NCI-H187 (cell line): Measurements from ENCODE around the gene NCK2.
"Not testable (repeated sequence)": the region's sequence is repeated elsewhere in the genome, so short reads cannot be mapped to it uniquely, and the experiment has no call there.

Experiments
- DNase-seq, 2 experiments: peaks; one replicate each; lab custom pipeline; 2025; lab: John Stamatoyannopoulos, UW

NCK2 gene

GRCh38 chr2:105756435-105756834 lies 11.7 kb downstream of the NCK2 start:
- DNase-seq = no peak

DNA sequence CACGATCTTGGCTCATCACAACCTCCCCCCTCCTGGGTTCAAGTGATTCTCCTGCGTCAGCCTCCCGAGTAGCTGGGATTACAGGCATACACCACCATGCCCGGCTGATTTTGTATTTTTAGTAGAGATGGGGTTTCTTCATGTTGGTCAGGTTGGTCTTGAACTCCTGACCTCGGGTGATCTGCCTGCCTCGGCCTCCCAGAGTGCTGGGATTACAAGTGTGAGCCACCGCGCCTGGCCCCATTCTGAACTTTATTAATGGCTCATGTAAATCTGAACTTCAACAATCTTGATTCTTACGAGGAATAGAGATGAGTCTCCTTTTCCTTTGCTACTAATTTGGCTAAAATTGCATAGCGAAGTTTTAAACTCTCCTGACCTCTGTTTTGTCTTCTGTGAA lies 12.2 kb downstream of the NCK2 start:
- not testable (repeated sequence) for DNase-seq

- DNase-seq = no peak
Measured at GRCh38 chr2:105757433-105757832, 12.7 kb downstream of the NCK2 start.

- no peak for DNase-seq
Measured at GRCh38 chr2:105760191-105760590, 15.5 kb downstream of the NCK2 start.

GRCh38 chr2:105760639-105761337 lies 16.1 kb downstream of the NCK2 start:
- DNase-seq = no peak

- no peak for DNase-seq
Measured at GRCh38 chr2:105761931-105762515, 17.3 kb downstream of the NCK2 start.

DNA sequence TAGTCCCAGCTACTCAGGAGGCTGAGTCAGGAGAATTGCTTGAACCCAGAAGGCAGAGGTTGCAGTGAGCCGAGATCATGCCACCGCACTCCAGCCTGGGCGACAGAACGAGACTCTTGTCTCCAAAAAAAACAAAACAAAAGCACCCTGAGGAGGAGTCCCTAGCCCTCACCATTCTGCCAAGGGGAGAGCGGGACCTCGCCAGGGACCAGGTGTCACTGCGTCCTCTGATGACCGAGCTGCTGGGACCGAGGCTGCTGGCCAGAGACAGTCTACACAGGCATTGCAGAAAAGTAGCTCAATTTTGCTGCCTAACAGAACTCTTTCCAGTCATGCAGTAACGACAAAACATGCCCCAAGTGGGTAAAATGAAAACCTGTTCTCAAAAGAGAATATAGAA lies 18.4 kb downstream of the NCK2 start:
- DNase-seq = no peak

DNA sequence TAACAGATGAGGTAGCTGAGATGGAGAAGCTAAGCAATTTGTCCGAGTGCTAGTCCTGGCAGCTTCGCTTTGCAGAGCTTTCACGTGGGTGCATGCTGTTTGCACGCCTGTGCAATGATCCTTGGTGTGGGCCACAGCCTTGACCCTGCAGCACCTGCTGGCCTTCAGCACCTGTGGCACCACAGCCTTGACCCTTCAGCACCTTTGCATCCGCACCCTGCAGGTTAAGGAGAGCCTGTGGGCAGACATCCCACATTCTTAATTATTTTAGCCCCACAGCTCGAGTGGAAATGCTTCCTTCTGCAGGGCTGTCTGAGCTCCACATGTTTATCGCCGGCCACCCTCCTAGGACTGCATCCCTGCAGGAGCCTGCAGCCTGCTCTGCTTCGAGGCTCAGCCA lies 19.3 kb downstream of the NCK2 start:
- no peak for DNase-seq

- no peak for DNase-seq
Measured at GRCh38 chr2:105765415-105766299, 20.9 kb downstream of the NCK2 start.

- DNase-seq = no peak
Measured at GRCh38 chr2:105766300-105766866, 21.7 kb downstream of the NCK2 start.

GRCh38 chr2:105768176-105768575 lies 23.5 kb downstream of the NCK2 start:
- DNase-seq = no peak

DNA sequence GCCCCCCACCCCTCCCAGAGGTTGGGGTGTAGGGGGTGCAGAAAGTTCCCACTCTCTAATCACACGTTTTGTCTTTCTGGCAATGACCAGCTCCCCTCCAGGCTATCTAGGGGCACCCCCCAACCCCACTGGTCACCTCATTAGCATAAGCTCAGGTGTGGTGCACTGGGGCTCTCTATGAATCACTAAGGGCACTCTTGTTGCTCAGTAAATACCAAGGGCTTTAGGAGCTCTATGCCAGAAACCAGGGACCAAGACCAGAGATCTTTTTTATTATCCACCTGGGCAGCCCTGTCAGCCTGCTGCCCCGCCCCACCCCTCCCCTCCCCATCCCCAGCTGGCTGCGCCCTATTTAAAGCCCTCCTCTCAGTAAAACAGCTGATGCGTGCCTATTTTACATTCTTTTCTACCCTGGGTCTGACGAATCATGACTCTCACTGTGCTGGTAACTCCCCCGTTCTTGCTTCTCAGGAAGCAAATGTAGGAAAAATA lies 24.3 kb downstream of the NCK2 start:
- no peak for DNase-seq

DNA sequence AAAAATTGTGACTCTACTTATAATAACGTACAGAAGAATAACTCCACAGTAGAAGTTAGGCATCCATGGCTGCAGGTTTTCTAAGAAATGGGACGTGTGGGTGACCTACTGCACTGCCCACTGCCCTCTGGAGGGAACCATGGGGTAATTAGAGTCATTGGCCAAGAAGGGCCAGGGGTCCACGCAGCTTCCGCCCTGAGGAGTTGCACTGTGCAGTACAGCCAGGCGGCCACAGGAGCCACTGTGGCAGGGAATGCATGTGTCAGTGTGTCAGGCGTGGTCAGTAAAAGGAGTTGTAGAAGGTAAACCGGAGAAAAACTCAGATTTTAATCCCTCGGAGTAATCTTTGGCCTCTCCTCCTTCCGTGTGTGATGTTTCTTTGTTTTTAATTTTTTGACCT lies 24.8 kb downstream of the NCK2 start:
- DNase-seq = no peak

- DNase-seq = no peak
Measured at GRCh38 chr2:105770149-105770548, 25.4 kb downstream of the NCK2 start.

GRCh38 chr2:105771291-105771690 lies 26.6 kb downstream of the NCK2 start:
- DNase-seq = not testable (repeated sequence)

DNA sequence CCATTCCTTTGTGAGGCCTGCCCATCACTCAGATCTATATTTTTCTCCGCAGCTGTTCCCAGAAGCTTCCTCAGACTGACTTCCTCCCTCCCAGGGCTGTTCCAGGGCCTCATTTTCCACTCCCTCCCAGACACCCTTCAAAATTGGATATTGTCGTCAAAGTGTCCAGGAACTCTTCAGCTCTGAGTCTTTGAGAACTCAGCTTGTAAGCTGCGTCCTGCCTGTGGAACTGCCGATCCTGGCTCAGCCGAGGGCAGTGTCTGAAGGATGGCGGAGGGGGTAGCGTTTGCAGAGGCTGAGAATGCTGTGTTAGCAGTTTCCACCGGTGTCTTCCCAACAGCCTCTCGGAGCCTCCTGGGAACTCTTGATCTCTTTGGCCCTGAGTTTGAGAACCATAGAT lies 27.1 kb downstream of the NCK2 start:
- no peak for DNase-seq

- DNase-seq = no peak
Measured at GRCh38 chr2:105772362-105772761, 27.6 kb downstream of the NCK2 start.

GRCh38 chr2:105773568-105773967 lies 28.9 kb downstream of the NCK2 start:
- no peak for DNase-seq

GRCh38 chr2:105774781-105775337 lies 30.1 kb downstream of the NCK2 start:
- DNase-seq = no peak

DNA sequence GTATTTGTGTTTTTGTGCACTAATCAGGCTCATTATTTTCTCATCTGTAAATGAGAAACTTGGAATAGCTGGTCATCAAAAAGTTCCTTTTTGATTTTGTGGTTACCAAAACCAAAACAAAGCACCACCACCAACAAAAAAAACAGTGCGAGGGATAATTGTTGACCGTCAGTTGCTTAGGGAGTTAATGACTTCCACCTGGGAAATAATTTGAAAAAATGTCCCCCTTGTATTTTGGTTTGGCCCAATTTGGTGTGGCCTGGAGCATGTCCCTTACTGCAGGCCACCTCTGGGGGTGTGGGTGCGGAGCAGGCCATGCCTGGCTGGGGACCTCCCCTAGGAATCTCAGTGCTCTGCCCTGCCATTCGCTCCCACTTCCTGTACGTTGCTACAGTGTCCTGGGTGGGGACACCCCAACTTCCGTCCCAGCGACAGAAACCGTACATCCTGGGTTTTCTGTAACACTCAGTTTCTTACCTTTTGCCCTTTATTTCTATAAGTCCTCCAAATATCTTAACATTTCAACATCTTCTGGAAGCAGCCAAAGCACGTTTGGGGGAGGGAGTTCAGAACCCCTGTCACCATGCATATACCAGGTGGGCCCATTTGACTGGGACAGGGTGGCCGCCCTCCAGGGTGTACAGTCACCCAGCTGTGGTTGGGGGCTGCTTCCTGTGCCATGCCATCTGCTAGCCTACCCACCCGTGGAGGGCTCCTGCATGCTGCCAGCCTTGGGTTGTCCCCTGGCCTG lies 31.3 kb downstream of the NCK2 start:
- no peak for DNase-seq

DNA sequence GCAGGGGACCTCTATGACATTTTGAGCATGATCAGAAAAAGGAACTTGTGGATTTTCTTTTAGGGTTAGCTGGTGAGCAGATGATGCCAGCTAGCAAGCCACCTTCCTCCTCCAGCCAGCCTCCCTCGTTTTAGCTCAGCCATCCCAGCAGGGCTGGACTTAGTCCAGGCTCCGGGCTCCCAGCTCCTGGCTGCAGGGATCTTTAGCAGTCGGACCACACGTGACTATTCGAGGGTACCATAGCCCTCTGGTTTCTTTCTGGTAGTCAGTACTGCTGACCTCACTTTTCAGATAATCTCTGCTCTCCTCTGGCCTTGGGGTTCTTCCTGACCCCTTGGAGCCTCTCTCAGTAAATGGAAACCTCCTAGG lies 31.8 kb downstream of the NCK2 start:
- no peak for DNase-seq
